WTC11 (cell line): Measurements from ENCODE around the gene PIK3R2.

Experiments used
- CREM ChIP-seq: sonication (generic); formaldehyde crosslinking; IDR thresholded peaks from 2 replicates; pipeline ENCODE4 v1.8.1; 2022; ENCODE audit warnings: mild to moderate bottlenecking, missing genetic modification reagents, moderate library complexity
- ESRRA ChIP-seq: sonication (generic); formaldehyde crosslinking; IDR thresholded peaks from 2 replicates; pipeline ENCODE4 v1.8.1; 2022; ENCODE audit warnings: mild to moderate bottlenecking, missing genetic modification reagents, borderline replicate concordance
- JAZF1 ChIP-seq: fragments of 250-450 bp; sonication (Bioruptor Pico); IDR thresholded peaks from 2 replicates; pipeline ENCODE4 v1.9.0; 2021; ENCODE audit warnings: moderate library complexity, mild to moderate bottlenecking, inconsistent platforms
- NFYB ChIP-seq: sonication (generic); formaldehyde crosslinking; conservative IDR thresholded peaks from 2 replicates; pipeline ENCODE4 v1.8.0; 2022; ENCODE audit warnings: low read depth, missing genetic modification reagents
- TF ChIP-seq, protein P1 (sequence below): fragments of 200-600 bp; IDR thresholded peaks from 2 replicates; pipeline ENCODE4 v1.8.0; 2022; ENCODE audit warnings: antibody characterized with exemption
- TF ChIP-seq, protein P2 (sequence below): sonication (generic); formaldehyde crosslinking; IDR thresholded peaks from 2 replicates; pipeline ENCODE4 v1.8.1; 2023; ENCODE audit warnings: mild to moderate bottlenecking, missing genetic modification reagents
- TF ChIP-seq, protein P3 (sequence below): sonication (generic); formaldehyde crosslinking; IDR thresholded peaks from 2 replicates; pipeline ENCODE4 v1.8.1; 2023; ENCODE audit warnings: mild to moderate bottlenecking, missing genetic modification reagents, moderate library complexity

DNA sequence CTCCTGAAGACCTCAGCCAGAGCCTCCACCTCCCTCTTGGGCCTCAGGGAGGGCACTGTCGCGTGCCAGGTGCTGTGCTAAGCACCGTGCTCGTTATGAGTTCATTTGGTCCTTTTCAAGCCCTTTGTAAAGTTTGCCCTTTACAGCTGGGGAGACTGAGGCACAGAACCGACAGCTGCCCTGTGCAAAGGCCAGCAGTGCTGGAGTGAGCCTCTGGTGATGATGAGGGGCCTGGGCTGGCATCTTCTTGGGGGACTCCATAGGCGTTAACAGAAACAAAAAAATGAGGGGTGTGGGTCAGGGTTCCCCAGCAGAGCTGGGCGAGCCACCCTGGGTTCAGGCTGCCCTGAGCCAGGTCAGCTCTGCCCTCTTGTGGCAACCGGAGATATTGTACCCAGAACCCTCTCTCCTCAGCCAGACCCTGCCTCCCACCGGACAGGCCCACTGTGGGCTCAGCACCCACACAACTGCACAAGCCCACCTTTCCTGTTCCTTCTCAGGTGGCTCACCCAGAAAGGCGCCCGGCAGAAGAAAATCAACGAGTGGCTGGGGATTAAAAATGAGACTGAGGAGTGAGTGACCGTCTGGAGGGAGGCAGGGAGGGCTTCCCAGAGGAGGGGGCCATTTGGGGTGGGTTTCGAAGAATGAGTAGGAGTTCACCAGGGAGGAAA is 15.1 kb downstream of the PIK3R2 start:
- TF ChIP-seq, protein P1, sequence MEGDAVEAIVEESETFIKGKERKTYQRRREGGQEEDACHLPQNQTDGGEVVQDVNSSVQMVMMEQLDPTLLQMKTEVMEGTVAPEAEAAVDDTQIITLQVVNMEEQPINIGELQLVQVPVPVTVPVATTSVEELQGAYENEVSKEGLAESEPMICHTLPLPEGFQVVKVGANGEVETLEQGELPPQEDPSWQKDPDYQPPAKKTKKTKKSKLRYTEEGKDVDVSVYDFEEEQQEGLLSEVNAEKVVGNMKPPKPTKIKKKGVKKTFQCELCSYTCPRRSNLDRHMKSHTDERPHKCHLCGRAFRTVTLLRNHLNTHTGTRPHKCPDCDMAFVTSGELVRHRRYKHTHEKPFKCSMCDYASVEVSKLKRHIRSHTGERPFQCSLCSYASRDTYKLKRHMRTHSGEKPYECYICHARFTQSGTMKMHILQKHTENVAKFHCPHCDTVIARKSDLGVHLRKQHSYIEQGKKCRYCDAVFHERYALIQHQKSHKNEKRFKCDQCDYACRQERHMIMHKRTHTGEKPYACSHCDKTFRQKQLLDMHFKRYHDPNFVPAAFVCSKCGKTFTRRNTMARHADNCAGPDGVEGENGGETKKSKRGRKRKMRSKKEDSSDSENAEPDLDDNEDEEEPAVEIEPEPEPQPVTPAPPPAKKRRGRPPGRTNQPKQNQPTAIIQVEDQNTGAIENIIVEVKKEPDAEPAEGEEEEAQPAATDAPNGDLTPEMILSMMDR = peak; percentile 81
- no peak for TF ChIP-seq JAZF1 (CRISPR knock-in tag)
- no peak for TF ChIP-seq ESRRA (CRISPR knock-in tag)
- TF ChIP-seq, protein P2, sequence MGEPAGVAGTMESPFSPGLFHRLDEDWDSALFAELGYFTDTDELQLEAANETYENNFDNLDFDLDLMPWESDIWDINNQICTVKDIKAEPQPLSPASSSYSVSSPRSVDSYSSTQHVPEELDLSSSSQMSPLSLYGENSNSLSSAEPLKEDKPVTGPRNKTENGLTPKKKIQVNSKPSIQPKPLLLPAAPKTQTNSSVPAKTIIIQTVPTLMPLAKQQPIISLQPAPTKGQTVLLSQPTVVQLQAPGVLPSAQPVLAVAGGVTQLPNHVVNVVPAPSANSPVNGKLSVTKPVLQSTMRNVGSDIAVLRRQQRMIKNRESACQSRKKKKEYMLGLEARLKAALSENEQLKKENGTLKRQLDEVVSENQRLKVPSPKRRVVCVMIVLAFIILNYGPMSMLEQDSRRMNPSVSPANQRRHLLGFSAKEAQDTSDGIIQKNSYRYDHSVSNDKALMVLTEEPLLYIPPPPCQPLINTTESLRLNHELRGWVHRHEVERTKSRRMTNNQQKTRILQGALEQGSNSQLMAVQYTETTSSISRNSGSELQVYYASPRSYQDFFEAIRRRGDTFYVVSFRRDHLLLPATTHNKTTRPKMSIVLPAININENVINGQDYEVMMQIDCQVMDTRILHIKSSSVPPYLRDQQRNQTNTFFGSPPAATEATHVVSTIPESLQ (CRISPR knock-in tag) = no peak
- TF ChIP-seq CREM (CRISPR knock-in tag) = no peak
- no peak for TF ChIP-seq NFYB (CRISPR knock-in tag)
- TF ChIP-seq, protein P3, sequence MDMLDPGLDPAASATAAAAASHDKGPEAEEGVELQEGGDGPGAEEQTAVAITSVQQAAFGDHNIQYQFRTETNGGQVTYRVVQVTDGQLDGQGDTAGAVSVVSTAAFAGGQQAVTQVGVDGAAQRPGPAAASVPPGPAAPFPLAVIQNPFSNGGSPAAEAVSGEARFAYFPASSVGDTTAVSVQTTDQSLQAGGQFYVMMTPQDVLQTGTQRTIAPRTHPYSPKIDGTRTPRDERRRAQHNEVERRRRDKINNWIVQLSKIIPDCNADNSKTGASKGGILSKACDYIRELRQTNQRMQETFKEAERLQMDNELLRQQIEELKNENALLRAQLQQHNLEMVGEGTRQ (CRISPR knock-in tag) = no peak
